Stimulated activated CD4-positive, alpha-beta T cell treated with anti-CD3 and anti-CD28 coated beads, Interleukin-1b, Interleukin-23, amount 100 ng/mL, for 24 hours (primary cell): Measurements from ENCODE around the gene MGA.
A peak's percentile ranks its signal among the peaks of the same experiment; 100 is the strongest.

Experiments
- DNase-seq, 4 experiments: peaks; one replicate each; pipeline ENCODE4 v3.0.0-alpha.2; 2020; ENCODE audit warnings: low read depth in 4 of 4, low spot score in 1 of 4

The MGA gene

GRCh38 chr15:41656188-41656587 lies 4.0 kb upstream of the MGA start:
- DNase-seq, result no peak

DNA sequence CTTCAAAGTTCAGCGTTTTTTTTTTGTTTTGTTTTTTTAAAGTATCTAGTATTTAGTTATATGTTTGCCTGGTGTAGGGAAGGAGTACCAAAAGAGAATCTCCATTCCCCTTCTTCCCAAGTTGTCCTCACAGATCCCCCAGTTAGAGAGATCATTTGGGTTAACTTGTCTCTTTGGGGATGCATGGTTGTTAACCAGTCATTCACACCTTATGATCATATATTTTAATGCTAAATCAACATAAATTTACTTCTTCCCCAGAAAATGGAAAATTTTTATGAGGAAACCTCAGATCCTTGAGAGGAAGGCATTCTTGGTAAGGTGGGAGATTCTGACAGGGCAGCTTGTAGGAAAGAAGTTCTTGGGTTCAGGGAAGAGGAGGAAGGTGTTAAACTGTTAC lies 1.5 kb upstream of the MGA start:
- DNase-seq, result no peak

- no peak for DNase-seq
These were observed 1.0 kb upstream of the MGA start for GRCh38 chr15:41659190-41659589.

- DNase-seq, result no peak
These were observed 360 bp upstream of the MGA start for GRCh38 chr15:41659855-41660234.

DNA sequence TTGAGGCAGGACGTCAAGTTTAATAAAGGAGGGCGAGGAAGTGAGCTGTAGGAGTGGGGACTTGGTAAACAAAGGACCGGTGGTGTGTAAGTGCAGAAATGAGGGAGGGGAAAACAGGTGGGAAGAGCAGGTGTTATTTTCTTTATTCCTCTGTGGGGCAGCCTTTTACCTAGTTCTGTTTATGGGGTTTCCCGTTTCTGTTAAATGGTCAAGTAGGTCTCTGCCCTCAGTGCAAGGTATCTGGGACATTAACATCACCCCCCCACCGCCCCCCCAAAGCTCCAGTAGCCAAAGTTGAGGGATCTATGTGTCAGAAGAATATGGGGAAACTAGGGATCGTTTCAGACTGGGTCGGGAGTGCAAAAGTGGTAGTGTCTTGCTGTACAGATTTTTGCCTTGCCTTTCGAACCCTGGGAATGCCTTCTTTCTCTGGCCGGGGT lies 893 bp downstream of the MGA start:
- DNase-seq, result no peak

GRCh38 chr15:41661518-41662225 lies 1.5 kb downstream of the MGA start:
- DNase-seq, result peak; percentile 37 to 50 (median 44)

DNA sequence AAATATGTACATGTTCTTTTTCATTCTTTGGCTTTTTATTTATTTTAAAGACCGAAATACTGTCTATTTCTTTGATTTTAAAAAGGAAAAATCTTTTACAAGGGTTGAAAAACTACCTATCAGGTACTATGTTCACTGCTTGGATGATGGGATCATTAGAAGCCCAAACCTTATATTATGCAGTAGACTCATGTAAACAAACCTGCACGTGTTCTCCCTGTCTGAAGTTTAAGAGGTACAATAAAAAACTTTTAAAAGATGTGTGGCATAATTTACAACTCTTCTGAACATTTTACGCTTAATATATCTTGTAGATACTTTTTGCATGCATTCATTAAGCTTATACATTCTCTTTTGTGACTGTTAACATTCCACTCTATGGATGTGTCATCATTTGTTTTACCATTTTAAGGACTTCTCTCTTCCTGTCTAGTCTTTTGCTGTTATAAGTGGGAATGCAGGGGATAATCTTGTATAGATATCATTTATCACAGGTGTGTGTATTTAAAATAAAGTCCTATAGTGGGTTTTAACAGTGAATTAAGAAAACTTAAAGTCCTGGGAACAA lies 6.2 kb downstream of the MGA start:
- DNase-seq, result no peak

DNA sequence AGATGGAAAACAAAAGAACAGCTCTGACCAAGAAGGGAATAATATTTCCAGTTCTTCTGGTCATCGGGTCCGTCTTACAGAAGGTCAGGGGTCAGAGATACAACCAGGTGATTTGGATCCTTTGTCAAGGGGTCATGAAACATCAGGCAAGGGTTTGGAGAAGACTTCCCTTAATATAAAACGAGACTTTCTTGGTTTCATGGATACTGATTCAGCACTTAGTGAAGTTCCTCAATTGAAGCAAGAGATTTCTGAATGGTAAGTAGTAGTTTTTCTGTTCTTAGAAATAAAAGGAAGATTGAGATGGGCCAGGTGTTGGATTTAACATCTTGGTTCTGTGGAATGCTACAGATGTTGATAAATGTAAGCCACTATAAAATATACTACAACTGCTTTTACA lies 9.5 kb downstream of the MGA start:
- DNase-seq, result no peak

GRCh38 chr15:41671656-41672648 lies 11.7 kb downstream of the MGA start:
- no peak for DNase-seq

- no peak for DNase-seq
These were observed 15.1 kb downstream of the MGA start for GRCh38 chr15:41675337-41675736.

DNA sequence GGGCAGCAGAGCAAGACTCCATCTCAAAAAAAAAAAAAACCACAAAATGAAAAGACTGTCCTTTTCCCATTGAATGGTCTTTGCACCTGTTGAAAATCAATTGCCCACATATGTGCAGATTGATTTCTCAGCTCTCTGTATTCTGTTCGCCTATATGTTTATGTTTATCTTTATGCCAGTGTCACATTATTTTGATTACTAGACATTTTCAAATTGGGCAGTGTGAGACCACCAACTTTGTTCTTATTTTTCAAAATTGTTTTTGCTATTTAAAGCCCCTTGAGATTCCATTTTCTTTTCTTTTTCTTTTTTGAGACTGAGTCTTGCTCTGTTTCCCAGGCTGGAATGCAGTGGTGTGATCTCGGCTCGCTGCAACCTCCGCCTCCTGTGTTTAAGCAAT lies 18.5 kb downstream of the MGA start:
- no peak for DNase-seq

DNA sequence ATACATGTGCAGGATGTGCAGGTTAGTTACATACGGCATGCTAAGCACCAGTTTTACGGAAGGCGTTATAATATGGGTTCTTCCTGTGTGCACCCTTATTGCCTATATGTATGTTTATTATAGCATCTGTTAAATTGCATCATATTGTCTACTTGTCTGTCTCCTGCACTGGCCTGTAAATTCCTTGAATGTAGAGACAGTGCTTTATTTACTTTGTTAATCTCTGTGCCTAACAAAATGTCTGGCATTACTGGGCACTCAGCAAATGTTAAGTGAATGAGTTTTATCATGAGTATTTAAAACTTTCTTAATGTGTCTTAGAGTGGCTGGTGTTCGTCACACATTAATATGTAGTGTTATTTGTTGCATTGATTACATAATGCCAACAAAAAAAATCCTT lies 23.8 kb downstream of the MGA start:
- DNase-seq, result no peak

- DNase-seq, result no peak
These were observed 28.5 kb downstream of the MGA start for GRCh38 chr15:41688671-41689070.

GRCh38 chr15:41689083-41689482 lies 28.9 kb downstream of the MGA start:
- no peak for DNase-seq

GRCh38 chr15:41689834-41690233 lies 29.6 kb downstream of the MGA start:
- DNase-seq, result no peak

DNA sequence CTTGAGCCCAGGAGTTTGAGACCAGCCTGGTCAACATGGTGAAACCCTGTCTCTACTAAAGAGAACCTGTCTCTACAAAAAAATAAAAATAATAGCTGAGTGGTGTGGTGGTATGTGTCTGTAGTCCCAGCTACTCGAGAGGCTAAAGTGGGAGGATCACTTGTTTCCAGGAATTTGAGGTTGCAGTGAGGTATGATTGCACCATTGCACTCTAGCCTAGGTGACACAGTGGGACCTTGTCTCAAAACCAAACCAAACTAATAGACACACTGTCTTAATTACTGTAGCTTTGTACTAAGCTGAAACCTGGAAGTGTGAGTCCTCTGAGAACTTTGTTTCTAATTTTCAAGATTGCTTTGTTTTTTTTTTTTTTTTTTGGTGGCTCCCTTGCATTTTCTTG lies 30.4 kb downstream of the MGA start:
- DNase-seq, result no peak

DNA sequence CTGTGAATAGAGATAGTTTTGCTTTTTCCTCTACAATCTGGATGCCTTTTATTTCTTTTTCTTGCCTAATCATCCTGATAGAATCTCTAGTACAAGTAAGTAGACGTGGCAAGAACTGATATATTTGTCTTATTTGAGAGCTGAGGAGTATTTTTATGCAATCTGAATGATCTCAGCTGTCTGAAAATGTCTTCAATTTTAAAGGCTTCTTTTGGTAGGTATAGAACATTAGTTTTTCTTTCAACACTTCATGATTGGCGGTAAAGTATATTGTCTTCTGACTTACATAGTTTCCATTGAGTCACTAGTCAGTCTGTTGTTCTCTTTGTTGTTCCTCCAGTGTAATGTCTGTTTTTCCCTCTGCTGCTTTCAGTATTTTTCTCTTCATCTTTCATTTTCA lies 31.3 kb downstream of the MGA start:
- DNase-seq, result no peak

DNA sequence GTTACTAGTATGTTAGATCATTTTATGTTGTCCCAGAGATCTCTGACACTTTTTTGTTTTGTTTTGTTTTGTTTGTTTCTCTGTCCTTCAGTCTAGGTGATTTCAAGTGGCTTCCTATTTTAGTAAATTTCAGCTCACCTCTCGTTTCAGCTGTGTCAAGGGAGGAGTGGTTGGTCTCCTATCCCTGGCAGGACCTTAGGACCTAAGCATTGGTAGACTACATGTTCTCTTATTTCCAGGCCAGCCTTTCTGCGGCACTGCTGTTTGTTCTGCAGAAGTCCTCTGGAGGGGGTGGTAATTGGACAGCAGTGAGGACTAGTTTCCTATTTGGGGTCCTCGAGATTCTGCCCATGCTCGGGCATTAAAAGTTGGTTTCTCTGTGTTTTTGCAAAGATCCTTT lies 31.8 kb downstream of the MGA start:
- no peak for DNase-seq

- DNase-seq, result no peak
These were observed 33.6 kb downstream of the MGA start for GRCh38 chr15:41693757-41694156.

GRCh38 chr15:41695750-41696436 lies 35.7 kb downstream of the MGA start:
- peak in 1 of 4 experiments; percentile 27 for DNase-seq

- DNase-seq, result no peak
These were observed 38.6 kb downstream of the MGA start for GRCh38 chr15:41698779-41699178.
